ENCODE results near the gene TYROBP. TPM values are rescaled to one million over a fixed set of nuclear protein-coding genes. Genes with fewer than 3 reads are reported as not detected.

Gene TYROBP
- total and polyA plus RNA-seq, 2 of the 8 experiments (the other 6 are each of a cell fraction or from before 2014, with no cell fraction given) = 0.18 TPM; not detected in 1

DNA sequence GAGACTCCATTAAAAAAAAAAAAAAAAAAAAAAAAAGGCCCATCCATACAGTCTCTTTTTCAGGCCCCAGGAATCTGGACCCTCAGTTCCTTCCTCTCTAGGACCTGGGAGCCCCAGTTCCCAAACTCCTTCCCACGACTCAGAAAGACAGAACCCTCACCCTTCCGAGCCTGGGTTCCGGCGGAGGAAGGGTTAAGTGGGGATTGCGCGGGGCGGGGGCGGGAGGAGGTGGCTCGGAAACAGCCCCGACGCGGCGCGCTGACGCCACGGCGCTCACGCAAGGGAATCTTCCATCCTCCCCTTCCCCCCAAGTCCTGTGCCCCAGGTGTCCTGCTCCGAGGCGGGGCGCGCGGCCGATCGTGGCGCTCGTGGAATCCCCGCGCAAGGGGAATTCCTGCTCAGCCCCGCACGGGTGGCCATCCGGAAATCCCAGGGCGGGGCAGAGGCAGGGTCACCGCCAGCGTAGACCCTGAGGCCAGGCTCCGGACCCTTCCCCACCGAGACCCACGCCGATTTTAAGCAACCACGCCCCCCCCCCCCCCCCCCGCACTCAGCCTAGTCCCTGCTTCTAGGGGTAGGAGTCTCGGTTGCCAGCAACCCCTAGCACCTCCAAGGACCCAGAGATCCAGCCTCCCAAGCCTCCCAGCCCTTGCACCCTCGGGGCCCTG lies 8.4 kb downstream of the TYROBP start (continued):
- TF ChIP-seq SIN3A (conservative IDR thresholded peaks at IDR 0.05 in 1 of 2, IDR thresholded peaks at IDR 0.05 in 1 of 2; ENCODE audit: low read depth in 1 of 2, low read length in 2 of 2) = peak; percentile 25 to 81; a peak in 1 of 4 replicates
- TF ChIP-seq EGR1 (IDR thresholded peaks at IDR 0.05; ENCODE audit: borderline replicate concordance, low read depth, low read length) = peak; percentile 88
- TF ChIP-seq KDM4A (IDR thresholded peaks at IDR 0.05; ENCODE audit: low read depth, low read length, severe bottlenecking) = peak; percentile 9
- no peak for TF ChIP-seq NRF1 (IDR thresholded peaks at IDR 0.05; ENCODE audit: low read depth, low read length)
- no peak for TF ChIP-seq HDAC6 (IDR thresholded peaks at IDR 0.05; ENCODE audit: low read depth, low read length)
- TF ChIP-seq CHD1 (IDR thresholded peaks at IDR 0.05; ENCODE audit: low read depth, low read length) = no peak
- TF ChIP-seq ZNF274 (IDR thresholded peaks at IDR 0.05; ENCODE audit: borderline replicate concordance, extremely low read depth, low read length) = no peak
- TF ChIP-seq BACH1 (IDR thresholded peaks at IDR 0.05; ENCODE audit: low read length) = peak; percentile 71
- TF ChIP-seq SUZ12 (IDR thresholded peaks at IDR 0.05; ENCODE audit: low read length) = peak; percentile 31; the same call in 1 of the 2 replicates
- TF ChIP-seq ASH2L (IDR thresholded peaks at IDR 0.05; ENCODE audit: low read length) = peak; percentile 37

All from H1 (cell line).